Measurements from ENCODE around the gene GTPBP3.
A peak's percentile ranks its signal among the peaks of the same experiment; 100 is the strongest.

DNA sequence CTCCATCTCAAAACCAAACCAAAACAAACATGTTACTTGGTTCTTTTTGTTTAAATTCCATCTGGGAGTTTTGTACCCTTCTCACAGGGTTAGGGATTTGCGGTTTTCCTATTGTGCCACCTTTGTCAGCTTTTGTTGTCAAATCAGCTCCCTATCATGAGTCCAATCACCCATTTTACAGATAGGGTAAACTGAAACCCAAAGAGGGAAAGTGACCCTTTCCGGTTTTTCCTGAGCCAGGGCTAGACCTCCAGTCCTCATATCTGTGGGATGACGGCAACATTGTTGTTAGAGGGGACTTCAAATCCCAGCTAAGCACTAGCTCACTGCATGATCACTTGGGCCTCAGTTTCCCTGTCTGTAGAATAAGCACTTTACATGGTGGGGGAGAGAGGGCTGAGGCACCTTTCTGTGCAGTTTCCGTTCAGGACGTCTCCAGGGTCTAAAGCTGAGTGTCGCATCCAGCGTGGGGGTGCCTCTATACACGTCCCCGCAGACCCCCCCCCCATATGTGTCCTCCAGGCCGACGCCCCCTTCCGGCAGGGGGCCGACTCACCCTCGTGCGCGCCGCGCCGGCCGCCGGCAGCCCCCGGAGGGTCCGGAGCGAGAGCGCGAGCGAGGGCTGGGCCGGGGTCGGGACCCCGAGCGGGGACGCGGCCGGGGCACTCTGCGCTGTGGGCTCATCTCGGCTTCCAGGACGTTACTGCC, 52.8 kb downstream of the GTPBP3 start:
- TF ChIP-seq ZC3H4 (CRISPR knock-in tag; IDR thresholded peaks at IDR 0.05; ENCODE audit: borderline replicate concordance), result no peak
- TF ChIP-seq, protein P1, sequence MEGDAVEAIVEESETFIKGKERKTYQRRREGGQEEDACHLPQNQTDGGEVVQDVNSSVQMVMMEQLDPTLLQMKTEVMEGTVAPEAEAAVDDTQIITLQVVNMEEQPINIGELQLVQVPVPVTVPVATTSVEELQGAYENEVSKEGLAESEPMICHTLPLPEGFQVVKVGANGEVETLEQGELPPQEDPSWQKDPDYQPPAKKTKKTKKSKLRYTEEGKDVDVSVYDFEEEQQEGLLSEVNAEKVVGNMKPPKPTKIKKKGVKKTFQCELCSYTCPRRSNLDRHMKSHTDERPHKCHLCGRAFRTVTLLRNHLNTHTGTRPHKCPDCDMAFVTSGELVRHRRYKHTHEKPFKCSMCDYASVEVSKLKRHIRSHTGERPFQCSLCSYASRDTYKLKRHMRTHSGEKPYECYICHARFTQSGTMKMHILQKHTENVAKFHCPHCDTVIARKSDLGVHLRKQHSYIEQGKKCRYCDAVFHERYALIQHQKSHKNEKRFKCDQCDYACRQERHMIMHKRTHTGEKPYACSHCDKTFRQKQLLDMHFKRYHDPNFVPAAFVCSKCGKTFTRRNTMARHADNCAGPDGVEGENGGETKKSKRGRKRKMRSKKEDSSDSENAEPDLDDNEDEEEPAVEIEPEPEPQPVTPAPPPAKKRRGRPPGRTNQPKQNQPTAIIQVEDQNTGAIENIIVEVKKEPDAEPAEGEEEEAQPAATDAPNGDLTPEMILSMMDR (IDR thresholded peaks at IDR 0.05 in 2 of 3, conservative IDR thresholded peaks at IDR 0.05 in 1 of 3; ENCODE audit: insufficient read depth in 2 of 3, low read depth in 1 of 3, low read length in 3 of 3), result peak in 2 of 3 experiments; percentile 11 to 28; a peak in 1 of 6 replicates
- TF ChIP-seq, protein P2, sequence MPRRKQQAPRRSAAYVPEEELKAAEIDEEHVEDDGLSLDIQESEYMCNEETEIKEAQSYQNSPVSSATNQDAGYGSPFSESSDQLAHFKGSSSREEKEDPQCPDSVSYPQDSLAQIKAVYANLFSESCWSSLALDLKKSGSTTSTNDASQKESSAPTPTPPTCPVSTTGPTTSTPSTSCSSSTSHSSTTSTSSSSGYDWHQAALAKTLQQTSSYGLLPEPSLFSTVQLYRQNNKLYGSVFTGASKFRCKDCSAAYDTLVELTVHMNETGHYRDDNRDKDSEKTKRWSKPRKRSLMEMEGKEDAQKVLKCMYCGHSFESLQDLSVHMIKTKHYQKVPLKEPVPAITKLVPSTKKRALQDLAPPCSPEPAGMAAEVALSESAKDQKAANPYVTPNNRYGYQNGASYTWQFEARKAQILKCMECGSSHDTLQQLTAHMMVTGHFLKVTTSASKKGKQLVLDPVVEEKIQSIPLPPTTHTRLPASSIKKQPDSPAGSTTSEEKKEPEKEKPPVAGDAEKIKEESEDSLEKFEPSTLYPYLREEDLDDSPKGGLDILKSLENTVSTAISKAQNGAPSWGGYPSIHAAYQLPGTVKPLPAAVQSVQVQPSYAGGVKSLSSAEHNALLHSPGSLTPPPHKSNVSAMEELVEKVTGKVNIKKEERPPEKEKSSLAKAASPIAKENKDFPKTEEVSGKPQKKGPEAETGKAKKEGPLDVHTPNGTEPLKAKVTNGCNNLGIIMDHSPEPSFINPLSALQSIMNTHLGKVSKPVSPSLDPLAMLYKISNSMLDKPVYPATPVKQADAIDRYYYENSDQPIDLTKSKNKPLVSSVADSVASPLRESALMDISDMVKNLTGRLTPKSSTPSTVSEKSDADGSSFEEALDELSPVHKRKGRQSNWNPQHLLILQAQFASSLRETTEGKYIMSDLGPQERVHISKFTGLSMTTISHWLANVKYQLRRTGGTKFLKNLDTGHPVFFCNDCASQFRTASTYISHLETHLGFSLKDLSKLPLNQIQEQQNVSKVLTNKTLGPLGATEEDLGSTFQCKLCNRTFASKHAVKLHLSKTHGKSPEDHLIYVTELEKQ (CRISPR knock-in tag; IDR thresholded peaks at IDR 0.05), result no peak
- peak; percentile 56 to 85 for TF ChIP-seq KDM1A (IDR thresholded peaks at IDR 0.05)
- no peak for TF ChIP-seq CREM (IDR thresholded peaks at IDR 0.05; ENCODE audit: low read depth)
